Measurements from ENCODE around the gene LITAFD.

DNA sequence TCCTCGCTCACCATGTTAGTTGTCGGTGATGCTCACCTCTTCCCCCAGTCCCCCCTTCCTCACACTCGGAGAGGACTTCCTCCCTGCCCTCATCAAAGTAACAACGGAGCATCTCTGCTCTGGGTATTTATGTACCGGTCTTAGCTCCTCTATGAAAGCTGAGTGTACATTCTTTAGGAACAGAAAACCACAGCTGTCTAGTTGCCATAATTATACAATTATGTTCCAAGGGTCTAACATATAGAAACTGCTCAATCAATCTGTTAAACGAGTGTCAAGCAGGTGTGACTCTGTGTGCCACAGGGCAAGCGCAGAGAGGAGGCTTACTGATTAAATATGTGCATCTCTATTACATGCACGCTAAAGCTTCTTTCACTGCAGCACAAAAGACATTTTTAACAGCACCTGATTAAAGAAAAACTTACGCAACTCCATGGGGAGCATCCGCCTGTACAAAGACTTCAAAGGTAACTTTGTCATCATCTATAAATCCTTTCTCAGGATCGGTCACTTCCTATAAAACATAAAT, 37.8 kb downstream of the LITAFD start:
- TF ChIP-seq FOXP2 (optimal IDR thresholded peaks at IDR 0.05; ENCODE audit: control extremely low read depth, extremely low read length, insufficient read depth) (no peak), EZH2 (IDR thresholded peaks at IDR 0.05) (no peak), POLR2AphosphoS5 (IDR thresholded peaks at IDR 0.05; ENCODE audit: borderline replicate concordance, low read depth, low read length) (no peak)
